ENCODE results near the gene CCND1.

The CCND1 gene

DNA sequence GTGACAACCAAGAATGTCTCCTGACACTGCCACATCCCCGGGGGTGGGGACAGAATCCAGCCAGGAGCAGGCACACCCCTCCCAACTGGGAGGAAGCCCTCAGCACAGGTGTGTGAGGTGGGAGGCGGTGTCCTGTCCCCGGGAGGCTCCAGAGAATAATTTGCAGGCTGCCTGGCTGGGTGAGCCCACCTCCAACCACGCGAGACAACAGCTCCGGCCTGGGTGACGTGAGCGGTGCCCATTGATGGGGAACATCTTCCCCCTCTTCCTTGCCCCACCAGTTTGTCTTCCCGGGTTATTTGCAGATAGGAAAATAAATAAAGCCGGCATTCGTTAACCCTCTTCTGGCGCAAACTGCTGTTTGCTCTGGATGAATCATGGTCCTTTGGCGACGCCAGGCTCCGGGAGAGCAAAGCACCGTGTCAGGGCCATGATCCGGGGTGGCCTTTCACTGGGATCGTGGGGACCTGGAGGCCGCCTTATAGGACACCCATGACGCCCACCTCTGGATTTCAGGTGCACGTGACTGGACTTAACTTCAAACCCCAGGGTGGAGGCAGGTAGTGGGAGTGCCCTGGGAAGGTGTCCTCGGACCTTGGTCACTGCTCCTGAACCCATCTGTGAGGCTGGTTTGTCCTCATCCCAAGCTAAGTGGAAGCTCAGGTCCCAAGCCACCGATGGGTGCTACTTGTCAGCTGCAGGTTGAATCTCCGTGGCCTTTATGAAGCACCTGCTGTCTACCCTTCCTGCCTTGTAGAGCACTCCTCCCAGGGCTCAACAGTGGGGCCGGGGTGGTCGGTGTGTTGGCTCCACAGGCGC is 13.9 kb downstream of the CCND1 start:
- no peak overlapping the region for H3K4me3 ChIP-seq (ENCODE audit: low read depth, low read length)
- no peak for DNase-seq (ENCODE audit: low read depth)
- TF ChIP-seq, protein P1, sequence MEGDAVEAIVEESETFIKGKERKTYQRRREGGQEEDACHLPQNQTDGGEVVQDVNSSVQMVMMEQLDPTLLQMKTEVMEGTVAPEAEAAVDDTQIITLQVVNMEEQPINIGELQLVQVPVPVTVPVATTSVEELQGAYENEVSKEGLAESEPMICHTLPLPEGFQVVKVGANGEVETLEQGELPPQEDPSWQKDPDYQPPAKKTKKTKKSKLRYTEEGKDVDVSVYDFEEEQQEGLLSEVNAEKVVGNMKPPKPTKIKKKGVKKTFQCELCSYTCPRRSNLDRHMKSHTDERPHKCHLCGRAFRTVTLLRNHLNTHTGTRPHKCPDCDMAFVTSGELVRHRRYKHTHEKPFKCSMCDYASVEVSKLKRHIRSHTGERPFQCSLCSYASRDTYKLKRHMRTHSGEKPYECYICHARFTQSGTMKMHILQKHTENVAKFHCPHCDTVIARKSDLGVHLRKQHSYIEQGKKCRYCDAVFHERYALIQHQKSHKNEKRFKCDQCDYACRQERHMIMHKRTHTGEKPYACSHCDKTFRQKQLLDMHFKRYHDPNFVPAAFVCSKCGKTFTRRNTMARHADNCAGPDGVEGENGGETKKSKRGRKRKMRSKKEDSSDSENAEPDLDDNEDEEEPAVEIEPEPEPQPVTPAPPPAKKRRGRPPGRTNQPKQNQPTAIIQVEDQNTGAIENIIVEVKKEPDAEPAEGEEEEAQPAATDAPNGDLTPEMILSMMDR (IDR thresholded peaks at IDR 0.05; ENCODE audit: low read depth, low read length, missing control alignments) = no peak

DNA sequence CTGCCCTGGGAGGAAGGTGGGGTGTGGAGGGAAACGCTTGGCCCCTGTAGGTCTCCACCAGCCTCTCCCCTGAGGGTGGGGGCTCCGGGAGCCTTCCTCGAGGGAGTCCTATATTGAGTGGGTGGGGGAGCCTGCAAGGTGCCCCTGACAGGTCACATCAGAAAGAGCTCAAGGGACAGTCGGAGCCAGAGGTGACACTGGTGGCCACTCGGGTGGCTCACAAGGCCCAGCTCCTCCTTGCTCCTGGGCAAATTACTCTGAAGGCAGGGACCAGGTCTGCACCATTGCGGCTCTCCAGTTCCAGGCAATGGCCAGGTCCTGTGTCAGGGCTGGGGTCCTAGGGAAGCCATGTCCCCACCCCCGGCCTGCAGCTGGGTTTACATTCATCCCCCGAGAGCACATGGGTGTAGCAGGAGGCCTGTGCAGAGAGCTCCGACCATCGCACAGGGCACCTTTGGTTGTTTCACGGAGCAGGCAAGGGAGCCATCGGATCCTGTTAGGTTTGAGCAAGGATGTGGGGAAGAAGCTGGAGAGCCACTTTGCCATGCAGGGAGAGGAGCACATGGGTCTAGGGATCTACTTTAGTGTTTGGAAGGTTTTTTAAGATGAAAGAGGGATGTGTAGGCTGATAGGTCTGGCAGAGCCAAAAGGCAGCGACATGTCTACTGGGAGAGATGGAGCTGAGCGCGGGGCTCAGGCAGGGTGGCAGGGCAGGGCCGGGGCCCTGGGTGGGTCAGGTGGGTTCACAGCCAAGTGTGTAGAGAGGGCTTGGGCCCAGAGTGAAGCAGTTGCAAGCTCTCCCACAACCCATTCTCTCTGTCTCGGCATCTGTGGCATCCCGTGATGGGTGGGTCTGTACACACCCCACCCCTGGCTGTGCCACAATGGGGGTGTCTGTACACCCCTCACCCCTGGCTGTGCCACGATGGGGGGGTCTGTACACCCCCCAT is 14.8 kb downstream of the CCND1 start:
- no peak for DNase-seq (ENCODE audit: low read depth)
- H3K4me3 ChIP-seq (ENCODE audit: low read depth, low read length) = no peak overlapping the region
- TF ChIP-seq, protein P1 (IDR thresholded peaks at IDR 0.05; ENCODE audit: low read depth, low read length, missing control alignments) = no peak

DNA sequence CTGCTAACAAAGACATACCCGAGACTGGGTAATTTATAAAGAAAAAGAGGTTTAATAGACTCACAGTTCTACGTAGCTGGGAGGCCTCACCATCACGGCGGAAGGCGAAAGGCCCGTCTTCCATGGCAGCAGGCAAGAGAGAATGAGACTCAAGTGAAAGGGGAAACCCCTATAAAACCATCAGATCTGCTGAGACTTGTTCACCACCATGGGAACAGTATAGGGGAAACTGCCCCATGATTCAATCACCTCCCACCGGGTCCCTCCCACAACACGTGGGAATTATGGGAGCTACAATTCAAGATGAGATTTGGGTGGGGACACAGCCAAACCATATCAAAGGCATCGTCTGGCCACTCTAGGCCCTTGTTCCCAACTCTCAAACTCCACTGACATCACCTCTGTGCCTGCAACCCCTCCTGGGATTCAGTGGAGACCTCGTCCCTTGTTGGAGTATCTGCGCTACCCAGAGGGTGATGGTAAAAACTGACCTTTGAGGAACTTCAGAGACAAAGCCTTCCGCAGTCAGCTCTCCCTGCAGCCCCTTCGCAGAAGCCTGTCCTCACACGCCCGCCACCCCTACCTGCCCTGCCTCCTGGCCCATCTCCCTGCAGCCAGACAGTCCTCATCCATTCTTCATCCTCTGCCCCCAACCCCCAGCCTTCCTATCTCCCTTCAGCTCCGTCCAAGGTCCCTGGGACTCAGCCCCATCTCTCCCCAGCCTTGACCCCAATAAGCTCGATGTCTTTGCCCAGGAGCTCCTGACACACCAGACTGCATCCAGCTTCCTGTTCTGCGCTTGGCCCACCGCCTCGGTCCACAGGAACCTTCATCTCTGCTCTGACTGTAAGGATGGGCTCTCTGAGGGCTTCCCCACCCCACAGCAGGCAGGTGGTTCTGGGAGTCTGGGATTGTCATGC is 15.8 kb downstream of the CCND1 start:
- no peak overlapping the region for H3K4me3 ChIP-seq (ENCODE audit: low read depth, low read length)
- no peak for DNase-seq (ENCODE audit: low read depth)
- TF ChIP-seq, protein P1 (IDR thresholded peaks at IDR 0.05; ENCODE audit: low read depth, low read length, missing control alignments) = no peak

DNA sequence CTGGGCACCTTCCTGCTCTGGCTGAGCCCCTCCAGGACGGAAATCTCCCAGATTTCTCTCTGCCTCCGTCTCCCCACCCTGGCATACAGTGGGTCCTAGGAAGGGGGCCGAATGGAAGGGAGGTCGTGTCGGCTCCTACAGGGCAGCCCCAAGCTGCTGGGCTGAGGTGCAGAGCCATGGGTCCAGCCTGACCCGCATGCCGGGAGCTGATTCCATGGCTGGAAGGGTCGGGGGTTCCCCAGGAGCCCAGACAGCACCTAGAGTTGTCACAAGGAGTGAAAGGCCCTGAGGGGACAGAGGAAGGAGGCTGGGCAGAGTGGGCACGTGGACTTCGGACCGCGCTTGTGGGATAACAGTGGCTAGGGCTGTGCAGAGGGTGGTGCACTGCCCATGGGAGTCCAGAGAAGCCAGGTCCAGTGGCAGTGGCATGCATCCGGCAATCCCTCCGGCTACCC is 16.5 kb downstream of the CCND1 start:
- DNase-seq (ENCODE audit: low read depth) = no peak
- H3K4me3 ChIP-seq (ENCODE audit: low read depth, low read length) = no peak overlapping the region
- TF ChIP-seq, protein P1 (IDR thresholded peaks at IDR 0.05; ENCODE audit: low read depth, low read length, missing control alignments) = no peak

DNA sequence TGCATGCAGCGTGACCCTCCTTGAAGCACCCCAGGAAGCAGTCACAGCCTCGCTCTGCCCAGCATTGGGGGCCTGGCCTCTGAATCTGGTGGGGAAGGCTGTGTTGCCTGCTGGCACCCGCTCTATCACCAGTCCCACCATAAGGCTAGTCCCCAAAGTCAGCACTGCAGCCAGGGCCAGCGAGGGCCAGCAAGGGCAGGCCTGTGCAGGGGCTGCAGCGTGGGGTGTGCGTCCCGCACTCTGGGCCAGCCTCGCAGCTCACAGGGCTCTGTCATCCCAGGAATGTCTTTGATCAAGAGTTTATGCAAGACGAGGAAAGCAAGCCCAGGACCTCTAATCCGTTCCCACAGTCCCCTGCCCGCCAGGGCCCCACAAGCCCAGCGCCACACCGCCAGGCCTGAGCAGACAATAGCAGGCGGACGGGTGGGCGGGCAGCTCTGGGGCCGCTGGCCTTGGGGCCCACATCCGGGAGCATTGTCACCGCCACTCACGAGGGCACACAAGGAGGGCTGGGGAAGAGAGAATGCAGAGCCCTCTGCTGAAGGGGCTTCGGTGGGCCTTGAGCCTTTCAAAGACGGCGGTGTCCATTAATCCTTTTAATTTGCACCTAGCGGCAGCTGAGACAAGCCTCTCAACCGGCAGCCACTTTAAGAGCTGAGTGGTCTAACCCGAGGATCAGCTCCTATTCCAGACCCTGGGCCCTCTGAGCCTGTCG is 17.1 kb downstream of the CCND1 start:
- H3K4me3 ChIP-seq (ENCODE audit: low read depth, low read length) = no peak overlapping the region
- no peak for DNase-seq (ENCODE audit: low read depth)
- TF ChIP-seq, protein P1 (IDR thresholded peaks at IDR 0.05; ENCODE audit: low read depth, low read length, missing control alignments) = no peak

All from GM12864 (cell line).